Cardiac fibroblast (primary cell): ENCODE results near the gene GJA10.
"Not testable (repeated sequence)": the region's sequence is repeated elsewhere in the genome, so short reads cannot be mapped to it uniquely, and the experiment has no call there.

Source experiments
- DNase-seq, 2 donors: peaks; one replicate each; pipeline versions ENCODE4 v3.0.0 to v3.0.0-alpha.2; 2010; ENCODE audit warnings: low read depth in 2 of 2
- H3K4me3 ChIP-seq, 2 donors: replicated peaks in 1 of 2; 1 replicate in 1 of 2; 2 replicates in 1 of 2; pipeline ENCODE4 v1.5.1; 2011; ENCODE audit warnings: low read depth in 2 of 2, low read length in 2 of 2, mild to moderate bottlenecking in 2 of 2, moderate library complexity in 1 of 2
- TF ChIP-seq, protein P1 (sequence below): IDR thresholded peaks from one replicate; pipeline ENCODE4 v1.5.1; 2011; ENCODE audit warnings: low read depth, mild to moderate bottlenecking, low read length, inconsistent platforms

GJA10 gene

DNA sequence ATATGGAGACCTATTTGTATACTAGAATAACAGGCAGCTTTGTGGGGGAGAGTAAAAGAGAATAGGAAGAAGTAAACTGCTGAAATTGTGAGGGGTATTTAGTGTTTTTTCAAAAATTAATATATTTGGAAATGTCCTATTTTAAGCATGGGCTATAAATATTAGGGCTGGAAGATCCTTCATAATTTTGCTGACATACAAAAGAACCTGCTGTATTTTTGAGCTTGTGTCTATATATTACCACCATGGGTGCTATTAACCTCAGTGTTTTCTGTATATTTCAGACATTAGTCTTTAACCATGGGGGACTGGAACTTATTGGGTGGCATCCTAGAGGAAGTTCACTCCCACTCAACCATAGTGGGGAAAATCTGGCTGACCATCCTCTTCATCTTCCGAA is at the start of gene GJA10:
Gene GJA10 (plus strand): TSS at position 301 of the 400 bp plus-strand sequence. CDS start 0 bp downstream, at position 301.
- no peak within 1 kb of the TSS for H3K4me3 ChIP-seq
- TF ChIP-seq, protein P1, sequence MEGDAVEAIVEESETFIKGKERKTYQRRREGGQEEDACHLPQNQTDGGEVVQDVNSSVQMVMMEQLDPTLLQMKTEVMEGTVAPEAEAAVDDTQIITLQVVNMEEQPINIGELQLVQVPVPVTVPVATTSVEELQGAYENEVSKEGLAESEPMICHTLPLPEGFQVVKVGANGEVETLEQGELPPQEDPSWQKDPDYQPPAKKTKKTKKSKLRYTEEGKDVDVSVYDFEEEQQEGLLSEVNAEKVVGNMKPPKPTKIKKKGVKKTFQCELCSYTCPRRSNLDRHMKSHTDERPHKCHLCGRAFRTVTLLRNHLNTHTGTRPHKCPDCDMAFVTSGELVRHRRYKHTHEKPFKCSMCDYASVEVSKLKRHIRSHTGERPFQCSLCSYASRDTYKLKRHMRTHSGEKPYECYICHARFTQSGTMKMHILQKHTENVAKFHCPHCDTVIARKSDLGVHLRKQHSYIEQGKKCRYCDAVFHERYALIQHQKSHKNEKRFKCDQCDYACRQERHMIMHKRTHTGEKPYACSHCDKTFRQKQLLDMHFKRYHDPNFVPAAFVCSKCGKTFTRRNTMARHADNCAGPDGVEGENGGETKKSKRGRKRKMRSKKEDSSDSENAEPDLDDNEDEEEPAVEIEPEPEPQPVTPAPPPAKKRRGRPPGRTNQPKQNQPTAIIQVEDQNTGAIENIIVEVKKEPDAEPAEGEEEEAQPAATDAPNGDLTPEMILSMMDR, result no peak
- no peak for DNase-seq

DNA sequence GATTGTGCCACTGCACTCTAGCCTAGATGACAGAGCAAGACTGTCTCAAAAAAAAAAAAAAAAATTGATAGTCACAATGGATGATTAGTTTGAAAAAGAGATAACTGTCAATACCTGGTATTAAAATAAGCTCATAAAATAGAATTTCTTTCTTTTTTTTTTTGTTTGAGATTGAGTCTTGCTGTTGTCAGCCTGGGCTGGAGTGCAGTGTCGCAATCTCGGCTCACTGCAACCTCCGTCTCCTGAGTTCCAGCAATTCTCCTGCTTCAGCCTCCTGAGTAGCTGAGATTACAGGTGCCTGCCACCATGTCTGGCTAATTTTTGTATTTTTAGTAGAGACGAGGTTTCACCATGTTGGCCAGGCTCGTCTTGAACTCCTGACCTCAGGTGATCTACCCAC is 46.8 kb upstream of the GJA10 start:
- H3K4me3 ChIP-seq, DNase-seq: not testable (repeated sequence)

DNA sequence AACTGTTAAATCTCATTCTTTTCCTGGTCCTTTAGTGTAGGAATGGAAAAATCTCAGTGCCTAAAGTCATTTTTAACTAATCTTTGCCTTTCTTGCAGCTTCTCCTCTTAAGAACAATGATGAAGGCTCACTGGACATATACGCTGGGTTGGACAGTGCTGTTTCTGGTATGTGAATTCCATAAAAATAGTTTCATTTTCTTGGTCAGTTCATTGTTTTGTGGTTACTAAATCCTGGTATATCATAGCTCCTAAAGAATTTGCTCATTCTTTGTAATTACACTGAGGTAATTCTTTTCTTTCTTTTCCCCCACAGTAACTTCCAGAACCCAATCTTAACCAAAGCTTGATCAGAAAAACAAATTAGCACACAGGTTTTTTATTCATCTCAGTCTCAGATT is 41.2 kb upstream of the GJA10 start:
- TF ChIP-seq, protein P1, result no peak
- peak in 1 of 2 donors; percentile 36 for DNase-seq
- no peak overlapping the region for H3K4me3 ChIP-seq

DNA sequence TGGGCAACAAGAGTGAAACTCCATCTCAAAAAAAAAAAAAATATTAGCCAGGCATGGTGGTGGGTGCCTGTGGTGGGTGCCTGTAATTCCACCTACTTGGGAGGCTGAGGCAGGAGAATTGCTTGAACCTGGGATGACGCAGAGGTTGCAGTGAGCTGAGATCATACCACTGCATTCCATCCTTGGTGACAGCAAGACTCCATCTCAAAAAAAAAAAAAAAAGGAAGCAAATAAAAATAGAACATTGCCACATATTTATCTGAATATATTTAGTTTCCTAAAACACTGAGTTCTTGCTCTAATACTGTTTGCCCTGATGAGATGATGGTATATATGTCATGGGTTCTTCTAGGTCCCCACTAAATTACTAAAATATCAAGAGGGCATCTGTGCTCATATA is 36.2 kb upstream of the GJA10 start:
- no peak overlapping the region for H3K4me3 ChIP-seq
- DNase-seq, result no peak
- TF ChIP-seq, protein P1, result no peak

DNA sequence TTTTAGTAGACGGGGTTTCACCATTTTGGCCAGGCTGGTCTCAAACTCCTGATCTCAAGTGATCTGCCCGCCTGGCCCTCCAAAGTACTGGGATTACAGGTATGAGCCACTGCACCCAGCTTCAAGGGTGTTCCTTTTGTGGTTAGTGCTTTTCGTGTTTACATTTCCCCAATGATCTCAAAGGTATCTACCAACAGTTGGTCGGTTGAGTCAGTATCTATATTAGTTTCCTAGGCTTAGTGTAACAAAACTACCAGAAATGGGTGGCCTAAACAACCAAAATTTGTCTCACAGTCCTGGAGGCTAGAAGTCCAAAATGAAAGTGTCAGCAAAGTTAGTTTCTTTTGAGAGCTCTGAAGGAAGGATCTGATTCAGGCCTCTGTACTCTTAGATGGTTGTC is 34.5 kb upstream of the GJA10 start:
- H3K4me3 ChIP-seq, result no peak overlapping the region
- no peak for DNase-seq
- TF ChIP-seq, protein P1, result no peak

DNA sequence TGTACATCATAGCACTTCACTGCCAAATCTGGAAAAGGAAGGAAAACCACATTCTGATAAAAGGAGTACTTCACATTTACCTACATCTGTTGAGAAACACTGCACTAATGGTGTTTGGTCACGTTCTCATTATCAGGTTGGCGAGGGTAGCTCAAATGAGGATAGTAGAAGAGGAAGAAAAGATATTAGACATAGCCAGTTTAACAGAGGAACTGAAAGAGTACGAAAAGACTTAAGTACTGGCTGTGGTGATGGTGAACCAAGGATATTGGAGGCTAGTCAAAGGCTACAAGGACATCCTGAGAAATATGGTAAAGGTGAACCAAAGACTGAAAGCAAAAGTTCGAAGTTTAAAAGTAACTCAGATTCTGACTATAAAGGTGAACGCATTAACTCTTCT is 32.0 kb upstream of the GJA10 start:
- TF ChIP-seq, protein P1, result no peak
- no peak for DNase-seq
- no peak overlapping the region for H3K4me3 ChIP-seq

DNA sequence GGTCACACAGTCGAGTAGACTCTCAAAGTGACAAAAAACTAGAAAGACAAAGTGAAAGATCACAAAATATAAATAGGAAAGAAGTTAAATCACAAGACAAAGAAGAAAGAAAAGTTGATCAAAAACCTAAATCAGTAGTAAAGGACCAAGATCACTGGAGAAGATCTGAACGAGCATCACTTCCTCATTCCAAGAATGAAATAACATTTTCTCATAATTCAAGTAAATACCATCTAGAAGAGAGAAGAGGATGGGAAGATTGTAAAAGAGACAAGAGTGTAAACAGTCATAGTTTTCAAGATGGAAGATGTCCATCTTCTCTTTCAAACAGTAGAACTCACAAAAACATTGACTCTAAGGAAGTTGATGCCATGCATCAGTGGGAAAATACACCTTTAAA is 31.6 kb upstream of the GJA10 start:
- TF ChIP-seq, protein P1, result no peak
- no peak for DNase-seq

More for the DNA sequence above, 31.6 kb upstream of the GJA10 start:
- H3K4me3 ChIP-seq, result no peak overlapping the region
